Upper lobe of left lung (tissue), 6 donors: ENCODE results near the gene TTC39C. TPM values are rescaled to one million over a fixed set of nuclear protein-coding genes. Genes with fewer than 3 reads are reported as not detected.

ENCODE experiments used
- ATAC-seq, 2 donors: fragments of 200-7000 bp; cut with Tn5 transposase; one replicate each; pipeline ENCODE4 v1.9.1; 2022; ENCODE audit warnings: mild to moderate bottlenecking in 2 of 2, moderate library complexity in 2 of 2; ENCODE audit not compliant: low FRiP score in 2 of 2
- DNase-seq, 2 donors: peaks; one replicate each; pipeline ENCODE4 v3.0.0-alpha.2; 2019 to 2020
- H3K27ac ChIP-seq, 4 donors: fragments of 200-600 bp; sonication (generic); one replicate each; pipeline ENCODE4 v1.5.1; 2016 to 2019
- H3K27me3 ChIP-seq, 4 donors: fragments of 200-600 bp; sonication (generic); one replicate each; pipeline ENCODE4 v1.5.1; 2017 to 2019
- H3K36me3 ChIP-seq, 4 donors: fragments of 200-600 bp; sonication (generic); one replicate each; pipeline ENCODE4 v1.5.1; 2016 to 2019
- H3K4me1 ChIP-seq, 4 donors: fragments of 200-600 bp; sonication (generic); one replicate each; pipeline ENCODE4 v1.5.1; 2018 to 2019
- H3K4me3 ChIP-seq, 4 donors: fragments of 200-600 bp; sonication (generic); one replicate each; pipeline ENCODE4 v1.5.1; 2017 to 2019; ENCODE audit warnings: mild to moderate bottlenecking in 2 of 4, moderate library complexity in 1 of 4
- H3K9me3 ChIP-seq, 4 donors: fragments of 200-600 bp; sonication (generic); one replicate each; pipeline ENCODE4 v1.5.1; 2018 to 2019
- EP300 ChIP-seq, 4 donors: sonication (generic); formaldehyde crosslinking; IDR thresholded peaks; one replicate each; pipeline ENCODE4 v1.5.1; 2017; ENCODE audit warnings: antibody characterized with exemption in 4 of 4, control low read depth in 2 of 4
- POLR2A ChIP-seq, 4 donors: fragments of 450-650 bp; IDR thresholded peaks; one replicate each; pipeline ENCODE4 v1.5.1; 2016 to 2017; ENCODE audit warnings: antibody characterized with exemption in 4 of 4, mild to moderate bottlenecking in 2 of 4
- POLR2AphosphoS5 ChIP-seq, 2 donors: sonication (generic); formaldehyde crosslinking; IDR thresholded peaks; one replicate each; pipeline ENCODE4 v1.5.1; 2017; ENCODE audit warnings: antibody characterized with exemption in 2 of 2
- WGBS, 2 donors: methylation state at CpG; one replicate each; pipeline ENCODE4 v1.1.5; 2017 to 2018; 5-methylcytosine and 5-hydroxymethylcytosine counted together
- total RNA-seq, 6 donors: library from RNA; depleted of rRNA in 4 of 6; stranded (reverse); fragments of >200 nt in 4 of 6; gene quantifications; one replicate each; pipeline versions ENCODE4 v1.1.0 to v1.2.1, GENCODE V29; 2016 to 2021
- TF ChIP-seq, protein P1 (sequence below), 6 experiments: fragments of 450-650 bp in 4 of 6; fragments of 200-600 bp in 2 of 6; sonication (generic) in 2 of 6; IDR thresholded peaks; one replicate each; pipeline ENCODE4 v1.5.1; 2016 to 2019; ENCODE audit warnings: antibody characterized with exemption in 6 of 6
- donor health status: DM: no; HTN: no; CAD: no; lungs with moderate emphysema.
- donor health status: DM: no; HTN: yes; CAD: no; lungs with severe emphysema.

TTC39C gene
- total RNA-seq, 6 donors from 2014 or later = 12.8 to 31.5 (median 19.5) TPM

DNA sequence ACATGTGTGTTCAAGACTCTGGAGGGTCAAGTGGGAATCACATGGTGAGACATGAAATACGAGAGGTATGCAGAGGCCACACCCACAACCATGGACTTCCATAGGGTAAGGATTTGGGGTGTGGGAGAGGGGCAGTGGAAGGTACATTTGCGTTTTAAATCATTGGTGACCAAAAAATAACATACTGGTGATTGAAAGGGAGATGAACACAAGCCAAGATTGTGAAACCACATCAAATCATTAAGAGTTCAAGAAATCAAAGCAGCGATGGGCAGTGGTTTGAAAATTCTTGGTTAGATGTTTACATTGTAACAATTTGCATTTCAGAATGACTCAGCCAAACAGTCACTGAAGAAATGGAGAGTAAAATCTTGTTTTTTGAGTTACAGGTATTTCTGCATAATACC, 122.4 kb downstream of the TTC39C start:
- H3K36me3 ChIP-seq = peaks cover 0 to 6% (median 0%) of the 10 kb centered on the region in 4 donors
- WGBS, 2 donors = 48 to 53% methylated on average over 3 of the region's 3 CpGs
- ATAC-seq = no peak
- peaks cover 3 to 18% (median 10%) of the 10 kb centered on the region in 4 donors for H3K4me1 ChIP-seq
- no peak for TF ChIP-seq EP300 (IDR thresholded peaks at IDR 0.05)
- TF ChIP-seq POLR2A (IDR thresholded peaks at IDR 0.05) = no peak
- TF ChIP-seq POLR2AphosphoS5 (IDR thresholded peaks at IDR 0.05) = no peak
- TF ChIP-seq, protein P1, sequence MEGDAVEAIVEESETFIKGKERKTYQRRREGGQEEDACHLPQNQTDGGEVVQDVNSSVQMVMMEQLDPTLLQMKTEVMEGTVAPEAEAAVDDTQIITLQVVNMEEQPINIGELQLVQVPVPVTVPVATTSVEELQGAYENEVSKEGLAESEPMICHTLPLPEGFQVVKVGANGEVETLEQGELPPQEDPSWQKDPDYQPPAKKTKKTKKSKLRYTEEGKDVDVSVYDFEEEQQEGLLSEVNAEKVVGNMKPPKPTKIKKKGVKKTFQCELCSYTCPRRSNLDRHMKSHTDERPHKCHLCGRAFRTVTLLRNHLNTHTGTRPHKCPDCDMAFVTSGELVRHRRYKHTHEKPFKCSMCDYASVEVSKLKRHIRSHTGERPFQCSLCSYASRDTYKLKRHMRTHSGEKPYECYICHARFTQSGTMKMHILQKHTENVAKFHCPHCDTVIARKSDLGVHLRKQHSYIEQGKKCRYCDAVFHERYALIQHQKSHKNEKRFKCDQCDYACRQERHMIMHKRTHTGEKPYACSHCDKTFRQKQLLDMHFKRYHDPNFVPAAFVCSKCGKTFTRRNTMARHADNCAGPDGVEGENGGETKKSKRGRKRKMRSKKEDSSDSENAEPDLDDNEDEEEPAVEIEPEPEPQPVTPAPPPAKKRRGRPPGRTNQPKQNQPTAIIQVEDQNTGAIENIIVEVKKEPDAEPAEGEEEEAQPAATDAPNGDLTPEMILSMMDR (IDR thresholded peaks at IDR 0.05) = no peak
- no peak for DNase-seq
- H3K27me3 ChIP-seq = peaks cover 0 to 3% (median 0%) of the 10 kb centered on the region in 4 donors
- H3K9me3 ChIP-seq = no peaks in the 10 kb centered on the region
- no peak overlapping the region for H3K4me3 ChIP-seq
- no peak overlapping the region for H3K27ac ChIP-seq

DNA sequence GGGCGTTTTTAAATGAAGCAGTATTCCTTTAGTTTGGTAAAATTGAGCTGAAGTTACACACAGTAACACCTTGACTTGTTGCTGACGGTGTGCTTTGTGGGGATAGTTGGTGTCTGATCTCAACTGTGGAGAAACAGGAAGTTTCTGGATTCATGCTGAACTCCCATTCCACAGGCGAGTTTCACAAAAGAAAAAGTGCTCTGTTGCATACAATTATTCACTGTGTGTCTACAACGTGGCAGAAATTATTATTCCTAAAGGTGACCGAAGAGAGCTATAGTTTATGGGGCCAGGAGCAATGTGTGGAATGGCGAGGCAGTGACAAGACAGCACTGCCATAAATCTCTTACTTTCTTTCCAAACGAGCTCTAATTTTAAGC, 123.8 kb downstream of the TTC39C start:
- TF ChIP-seq POLR2A (IDR thresholded peaks at IDR 0.05) = no peak
- TF ChIP-seq, protein P1 (IDR thresholded peaks at IDR 0.05) = no peak
- TF ChIP-seq POLR2AphosphoS5 (IDR thresholded peaks at IDR 0.05) = no peak
- TF ChIP-seq EP300 (IDR thresholded peaks at IDR 0.05) = no peak
- no peaks in the 10 kb centered on the region for H3K9me3 ChIP-seq
- no peaks in the 10 kb centered on the region for H3K36me3 ChIP-seq
- H3K4me1 ChIP-seq = peaks cover 3 to 18% (median 10%) of the 10 kb centered on the region in 4 donors
- peaks cover 0 to 3% (median 0%) of the 10 kb centered on the region in 4 donors for H3K27me3 ChIP-seq
- no peak for DNase-seq
- peak overlapping the region in 3 of 4 donors; percentile 45 to 56 (median 46) for H3K4me3 ChIP-seq
- 36 to 44% methylated on average over 7 of the region's 7 CpGs for WGBS, 2 donors
- H3K27ac ChIP-seq = peak overlapping the region in 2 of 4 donors; percentile 19 to 32
- ATAC-seq = peak in 1 of 2 donors; percentile 20

DNA sequence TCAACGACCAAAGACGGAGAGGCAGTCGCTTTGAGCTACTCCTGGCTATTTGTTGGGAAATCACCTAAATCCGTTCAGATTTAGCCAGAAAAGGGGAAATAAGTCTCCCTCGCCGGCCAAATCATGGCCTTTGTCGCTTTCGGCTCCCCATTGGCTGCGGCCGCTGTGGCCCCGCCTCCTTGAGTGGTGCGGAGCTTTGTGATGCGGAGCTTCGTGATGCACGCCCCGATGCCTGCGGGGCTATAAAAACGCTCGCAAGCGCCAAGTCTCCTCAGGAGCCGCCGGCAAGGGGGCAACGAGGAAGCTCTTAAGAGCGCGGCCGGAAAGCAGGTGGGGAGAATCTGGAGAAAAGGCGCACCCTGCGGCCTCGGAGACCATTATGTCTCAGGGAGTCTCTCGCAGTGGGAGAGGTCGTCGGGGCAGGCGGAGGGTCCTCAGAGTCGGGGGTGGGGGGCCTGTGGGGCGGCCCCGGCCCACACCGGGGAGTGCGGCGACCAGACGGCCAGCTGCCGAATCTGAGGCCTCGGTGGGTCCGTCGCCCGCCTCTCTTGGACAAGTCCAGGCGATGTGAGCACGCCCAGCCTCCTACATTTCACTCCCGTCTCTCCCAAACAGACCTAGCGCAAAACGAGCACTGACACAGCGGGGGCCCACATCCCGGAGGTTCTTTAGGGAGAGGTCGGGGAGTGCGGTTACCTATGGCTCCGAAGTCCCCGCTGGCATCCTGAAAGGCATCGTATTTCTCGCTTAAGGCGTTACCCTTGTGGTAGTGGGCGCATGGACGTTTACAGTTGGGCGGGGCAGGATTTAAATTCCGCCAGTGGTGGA, 124.4 kb downstream of the TTC39C start, which contains the start of gene CABYR:
CABYR (plus strand) TSS at position 274 of the 828 bp plus-strand sequence. CDS start 4,053 bp downstream, outside the sequence.
- Histone ChIP-seq H3K27ac (peak within 1 kb of the TSS in 2 of 4 donors; percentile 19 to 32), H3K4me3 (peak within 1 kb of the TSS in 3 of 4 donors; percentile 45 to 56 (median 46)), H3K4me1 (peaks cover 3 to 18% (median 10%) of the 10 kb centered on the region in 4 donors), H3K36me3 (no peaks in the 10 kb centered on the region), H3K9me3 (no peaks in the 10 kb centered on the region), H3K27me3 (peaks cover 0 to 3% (median 0%) of the 10 kb centered on the region in 4 donors)
- TF ChIP-seq POLR2AphosphoS5 (IDR thresholded peaks at IDR 0.05) = peak in 1 of 2 donors; percentile 56
- TF ChIP-seq, protein P1 (IDR thresholded peaks at IDR 0.05) = no peak
- TF ChIP-seq POLR2A (IDR thresholded peaks at IDR 0.05) = peak in 1 of 4 donors; percentile 40
- no peak for TF ChIP-seq EP300 (IDR thresholded peaks at IDR 0.05)
- DNase-seq (peak; percentile 67 to 95), ATAC-seq (peak; percentile 74 to 95)
- 5 to 19% methylated on average over 19 to 59 of the region's 63 CpGs for WGBS, 2 donors

DNA sequence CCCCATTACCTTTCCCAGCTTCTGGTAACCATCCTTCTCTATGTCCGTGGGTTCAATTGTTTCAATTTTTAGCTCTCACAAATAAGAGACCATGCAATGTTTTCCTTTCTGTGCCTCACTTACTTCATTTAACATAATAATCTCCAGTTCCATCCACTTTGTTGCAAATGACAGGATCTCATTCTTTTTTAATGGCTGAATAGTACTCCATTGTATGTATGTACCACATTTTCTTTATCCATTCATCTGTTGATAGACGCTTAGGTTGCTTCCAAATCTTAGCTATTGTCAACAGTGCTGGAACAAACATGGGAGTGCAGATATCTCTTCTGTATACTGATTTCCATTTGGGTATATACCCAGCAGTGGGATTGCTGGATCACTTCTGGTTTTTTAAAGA, 126.1 kb downstream of the TTC39C start:
- H3K27me3 ChIP-seq = peaks cover 0 to 3% (median 0%) of the 10 kb centered on the region in 4 donors
- TF ChIP-seq, protein P1 (IDR thresholded peaks at IDR 0.05) = no peak
- TF ChIP-seq EP300 (IDR thresholded peaks at IDR 0.05) = no peak
- no peak for TF ChIP-seq POLR2A (IDR thresholded peaks at IDR 0.05)
- no peak for TF ChIP-seq POLR2AphosphoS5 (IDR thresholded peaks at IDR 0.05)
- H3K4me3 ChIP-seq = no peak overlapping the region
- no peaks in the 10 kb centered on the region for H3K36me3 ChIP-seq
- 98 to 100% methylated on average over 2 of the region's 2 CpGs for WGBS, 2 donors
- no peak for ATAC-seq
- no peak for DNase-seq
- peaks cover 3 to 18% (median 10%) of the 10 kb centered on the region in 4 donors for H3K4me1 ChIP-seq
- H3K27ac ChIP-seq = no peak overlapping the region
- H3K9me3 ChIP-seq = no peaks in the 10 kb centered on the region
